8988T (cell line): ENCODE results near the gene SCGB2A2.

Experiments used
- DNase-seq: peaks from one replicate; pipeline ENCODE4 v3.0.0; 2011

Gene SCGB2A2

DNA sequence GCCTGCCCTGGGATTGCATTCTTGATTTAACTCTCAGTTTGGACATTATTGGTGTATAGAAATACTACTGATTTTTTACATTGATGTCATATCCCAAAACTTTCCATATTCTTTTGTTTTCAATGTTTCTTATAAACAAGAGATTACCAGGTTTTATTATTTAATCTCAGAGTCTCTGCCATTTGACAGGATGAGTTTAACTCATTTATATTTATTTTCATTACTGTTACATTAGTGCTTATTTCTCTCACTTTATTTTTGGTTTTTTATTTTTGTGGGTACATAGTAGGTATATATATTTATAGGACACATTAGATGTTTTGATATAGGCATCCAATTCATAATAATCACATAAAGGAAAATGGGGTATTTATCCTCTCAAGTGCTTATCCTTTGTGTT, 38.0 kb downstream of the SCGB2A2 start:
- no peak for DNase-seq

DNA sequence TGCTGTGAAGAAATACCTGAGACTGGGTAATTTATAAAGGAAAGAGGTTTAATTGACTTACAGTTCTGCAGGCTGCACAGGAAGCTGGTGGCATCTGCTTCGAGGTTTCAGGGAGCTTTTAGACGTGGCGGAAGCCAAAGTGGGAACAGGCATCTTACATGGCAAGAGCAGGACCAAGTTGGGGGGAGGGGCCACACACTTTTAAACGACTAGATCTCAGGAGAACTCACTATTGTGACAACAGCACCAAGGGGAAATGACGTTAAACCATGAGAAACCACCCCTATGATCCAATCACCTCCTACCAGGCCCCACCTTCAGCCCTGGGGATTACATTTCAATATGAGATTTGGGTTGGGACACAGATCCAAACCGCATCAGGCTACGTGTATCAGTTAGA, 40.0 kb downstream of the SCGB2A2 start:
- DNase-seq: no peak

DNA sequence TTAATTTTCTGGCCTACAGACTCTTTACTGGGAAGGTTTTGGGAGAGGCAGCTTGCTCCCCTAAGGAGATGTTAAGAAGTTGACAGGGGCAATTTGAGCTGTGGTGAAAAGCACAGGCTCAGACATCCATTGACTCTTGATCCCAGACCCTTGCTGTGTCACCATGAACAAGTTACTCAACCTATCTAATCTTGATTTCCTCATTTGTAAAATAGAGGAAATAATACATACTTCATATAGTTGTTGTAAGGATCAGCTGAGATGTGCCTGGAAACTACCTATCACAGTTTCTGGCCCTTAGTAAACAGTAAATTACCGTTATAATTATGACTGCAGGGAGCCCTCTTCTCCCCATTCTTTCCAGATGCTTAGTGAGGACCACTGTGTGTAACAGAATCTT, 45.5 kb downstream of the SCGB2A2 start:
- DNase-seq: no peak

DNA sequence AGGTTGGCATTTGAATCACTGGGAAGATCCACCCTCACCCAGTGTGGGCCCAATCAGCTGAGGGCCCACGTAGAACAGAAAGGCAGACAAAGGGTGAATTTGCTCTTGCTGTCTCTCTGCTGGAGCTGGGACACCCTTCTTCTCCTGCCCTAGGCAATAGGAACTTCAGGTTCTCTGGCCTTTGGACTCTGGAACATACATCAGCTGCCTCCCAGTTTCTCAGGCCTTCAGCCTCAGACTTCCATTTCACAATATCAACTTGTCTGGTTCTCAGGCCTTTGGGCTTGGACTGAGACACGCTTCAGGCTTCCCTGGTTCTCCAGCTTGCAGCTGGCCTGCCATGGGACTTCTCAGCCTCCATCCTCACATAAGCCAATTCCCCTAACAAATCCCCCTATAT, 52.6 kb downstream of the SCGB2A2 start:
- DNase-seq: no peak
